ENCODE data around the gene RECQL5. TPM values are rescaled to one million over a fixed set of nuclear protein-coding genes. Genes with fewer than 3 reads are reported as not detected.
A peak's percentile ranks its signal among the peaks of the same experiment; 100 is the strongest.

Gene RECQL5
- total RNA-seq, 1 experiment from 2014 or later, result 40.0 TPM

DNA sequence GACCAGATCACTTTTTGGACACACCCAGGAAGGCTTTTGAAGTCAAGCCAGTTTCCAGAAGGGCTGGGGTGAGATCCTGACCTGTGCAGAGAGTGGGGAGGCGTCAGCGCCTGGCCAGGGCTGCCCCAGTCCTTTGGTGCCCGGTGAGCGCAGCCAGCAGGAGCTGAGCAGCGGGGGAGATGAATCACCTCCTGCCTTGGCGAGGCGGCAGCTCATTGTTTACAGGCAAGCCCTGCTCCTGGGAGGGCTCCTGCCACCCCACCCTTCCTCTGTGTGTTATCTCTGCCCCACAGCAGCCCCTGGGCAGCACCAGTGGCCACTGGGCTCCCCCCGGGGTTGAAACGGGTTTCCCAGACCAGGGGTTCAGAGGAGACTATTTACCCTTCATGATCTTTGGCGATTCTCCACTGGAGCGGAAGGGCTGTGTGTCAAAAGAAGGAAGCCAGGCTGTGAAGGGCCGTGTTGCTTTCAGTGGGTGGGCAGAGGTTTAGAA lies 40.2 kb upstream of the RECQL5 start:
- no CpG with 5 or more reads among the region's 12 CpGs for WGBS (ENCODE audit: extremely low coverage, insufficient read length, low lambda C conversion rate)
- Mint-ChIP-seq H3K4me3 (no peak overlapping the region), H3K27me3 (ENCODE audit: low read depth) (peaks cover 3% of the 10 kb centered on the region), H3K36me3 (ENCODE audit: insufficient read depth in 1 of 3, low read depth in 3 of 3) (peaks cover 15 to 65% (median 39%) of the 10 kb centered on the region in 3 experiments), H3K4me1 (no peaks in the 10 kb centered on the region), H3K9me3 (no peaks in the 10 kb centered on the region), H3K27ac (peak overlapping the region in 2 of 3 experiments; percentile 7 to 30; a peak in 2 of 7 replicates)
- H3K23ac ChIP-seq (ENCODE audit: insufficient read length, low read depth, low read length), result no peak overlapping the region
- H4K8ac ChIP-seq (replicated peaks; ENCODE audit: insufficient read length, low read depth, low read length), result no peak overlapping the region
- no peaks in the 10 kb centered on the region for H3K23me2 ChIP-seq (ENCODE audit: insufficient read length, low read depth, low read length, poor library complexity, severe bottlenecking)
- H2BK12ac ChIP-seq (ENCODE audit: insufficient read length, low read depth, low read length), result no peak overlapping the region
- H3T11ph ChIP-seq (ENCODE audit: low read length), result no peak overlapping the region
- no peak overlapping the region for H2BK120ac ChIP-seq (ENCODE audit: low read depth, low read length, poor library complexity, severe bottlenecking)
- no peaks in the 10 kb centered on the region for H3K27me3 ChIP-seq (ENCODE audit: insufficient read depth, low read length)
- no peaks in the 10 kb centered on the region for H4K20me1 ChIP-seq (ENCODE audit: control insufficient read depth, insufficient read depth, insufficient read length)
- no peak overlapping the region for H4K5ac ChIP-seq (ENCODE audit: insufficient read length, low read depth, low read length)
- no peaks in the 10 kb centered on the region for H3K4me1 ChIP-seq (ENCODE audit: insufficient read depth, low read length)
- H3K4ac ChIP-seq (ENCODE audit: low read depth, low read length), result no peak overlapping the region
- no peak overlapping the region for H4K91ac ChIP-seq (ENCODE audit: insufficient read length, low read depth, low read length)
- no peak overlapping the region for H2BK5ac ChIP-seq (ENCODE audit: insufficient read length, low read length)
- H3K14ac ChIP-seq (ENCODE audit: insufficient read depth, low read length), result no peak overlapping the region
- no peaks in the 10 kb centered on the region for H3K9me3 ChIP-seq (ENCODE audit: control insufficient read depth, low read depth, low read length)
- H2BK20ac ChIP-seq (ENCODE audit: low read depth, low read length, poor library complexity, severe bottlenecking), result no peak overlapping the region
- H3K27ac ChIP-seq (ENCODE audit: insufficient read length, low read depth, low read length), result no peak overlapping the region
- H2BK15ac ChIP-seq (ENCODE audit: low read depth, low read length), result no peak overlapping the region
- H3K56ac ChIP-seq (ENCODE audit: insufficient read length, low read depth, low read length), result no peak overlapping the region
- no peak overlapping the region for H2AK5ac ChIP-seq (ENCODE audit: insufficient read length, low read length)
- TF ChIP-seq, protein P1, sequence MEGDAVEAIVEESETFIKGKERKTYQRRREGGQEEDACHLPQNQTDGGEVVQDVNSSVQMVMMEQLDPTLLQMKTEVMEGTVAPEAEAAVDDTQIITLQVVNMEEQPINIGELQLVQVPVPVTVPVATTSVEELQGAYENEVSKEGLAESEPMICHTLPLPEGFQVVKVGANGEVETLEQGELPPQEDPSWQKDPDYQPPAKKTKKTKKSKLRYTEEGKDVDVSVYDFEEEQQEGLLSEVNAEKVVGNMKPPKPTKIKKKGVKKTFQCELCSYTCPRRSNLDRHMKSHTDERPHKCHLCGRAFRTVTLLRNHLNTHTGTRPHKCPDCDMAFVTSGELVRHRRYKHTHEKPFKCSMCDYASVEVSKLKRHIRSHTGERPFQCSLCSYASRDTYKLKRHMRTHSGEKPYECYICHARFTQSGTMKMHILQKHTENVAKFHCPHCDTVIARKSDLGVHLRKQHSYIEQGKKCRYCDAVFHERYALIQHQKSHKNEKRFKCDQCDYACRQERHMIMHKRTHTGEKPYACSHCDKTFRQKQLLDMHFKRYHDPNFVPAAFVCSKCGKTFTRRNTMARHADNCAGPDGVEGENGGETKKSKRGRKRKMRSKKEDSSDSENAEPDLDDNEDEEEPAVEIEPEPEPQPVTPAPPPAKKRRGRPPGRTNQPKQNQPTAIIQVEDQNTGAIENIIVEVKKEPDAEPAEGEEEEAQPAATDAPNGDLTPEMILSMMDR (conservative IDR thresholded peaks at IDR 0.05), result no peak
- no peak overlapping the region for H3K9ac ChIP-seq (ENCODE audit: extremely low read depth, insufficient read length, low read length)
- H3K79me1 ChIP-seq (ENCODE audit: insufficient read depth, low read depth, low read length, poor library complexity, severe bottlenecking), result no peaks in the 10 kb centered on the region
- H3K4me2 ChIP-seq (ENCODE audit: insufficient read depth, insufficient read length, low read length), result no peak overlapping the region
- no peaks in the 10 kb centered on the region for H3K79me2 ChIP-seq (ENCODE audit: insufficient read depth, low read length)
- H3K18ac ChIP-seq (ENCODE audit: insufficient read length, low read depth, low read length), result no peak overlapping the region
- no peak overlapping the region for H2AFZ ChIP-seq (ENCODE audit: low read length)
- DNase-seq, result no peak

Data from H9 (cell line).